SIG-M5 (cell line): ENCODE data around the gene YPEL2.

Experiments used
- DNase-seq: peaks from one replicate; lab custom pipeline; 2025; lab: John Stamatoyannopoulos, UW

Gene YPEL2

DNA sequence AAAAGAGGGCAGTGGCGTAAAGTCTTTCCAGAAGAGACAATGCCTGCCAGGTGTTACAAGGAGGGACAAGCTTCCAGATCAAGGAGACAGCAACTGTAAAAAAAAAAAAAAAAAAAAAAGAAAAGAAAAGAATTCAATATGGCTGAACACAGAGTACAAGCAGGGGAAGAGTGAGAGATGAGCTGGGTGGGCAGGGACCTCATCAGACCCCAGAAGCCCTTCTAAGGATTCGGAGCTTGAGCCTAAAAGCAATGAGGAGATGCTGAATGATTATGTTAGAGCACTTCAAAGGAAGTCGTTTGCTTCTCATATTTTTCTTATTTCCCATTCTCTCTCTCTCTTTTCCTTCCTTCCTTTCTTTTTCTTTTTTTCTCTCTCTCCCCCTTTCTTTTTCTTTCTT, 103.0 kb downstream of the YPEL2 start:
- no peak for DNase-seq

- no peak for DNase-seq
Observed at GRCh38 chr17:59435238-59435637, 103.8 kb downstream of the YPEL2 start.

DNA sequence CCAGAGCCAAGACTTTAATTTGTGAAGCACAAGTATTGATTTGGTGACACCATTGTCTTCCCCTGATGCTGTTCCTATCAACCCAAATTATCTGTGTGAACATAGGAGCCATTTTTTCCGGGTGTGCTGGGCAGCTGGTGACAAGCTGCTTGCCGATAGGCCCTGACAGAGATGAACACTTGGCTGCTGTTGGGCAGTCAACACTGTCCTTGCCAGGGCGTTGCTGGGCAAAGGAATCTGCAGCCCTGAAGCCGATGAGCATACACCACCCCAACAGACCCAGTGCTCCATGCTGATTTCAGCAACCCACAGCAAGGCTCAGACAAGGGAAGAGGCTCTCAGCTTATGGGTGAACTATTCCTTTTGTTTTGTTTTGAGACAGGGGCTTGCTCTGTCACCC, 105.4 kb downstream of the YPEL2 start:
- DNase-seq: no peak

GRCh38 chr17:59437791-59438281, 106.4 kb downstream of the YPEL2 start:
- peak; percentile 46 for DNase-seq

GRCh38 chr17:59439262-59439661, 107.8 kb downstream of the YPEL2 start:
- DNase-seq: no peak

DNA sequence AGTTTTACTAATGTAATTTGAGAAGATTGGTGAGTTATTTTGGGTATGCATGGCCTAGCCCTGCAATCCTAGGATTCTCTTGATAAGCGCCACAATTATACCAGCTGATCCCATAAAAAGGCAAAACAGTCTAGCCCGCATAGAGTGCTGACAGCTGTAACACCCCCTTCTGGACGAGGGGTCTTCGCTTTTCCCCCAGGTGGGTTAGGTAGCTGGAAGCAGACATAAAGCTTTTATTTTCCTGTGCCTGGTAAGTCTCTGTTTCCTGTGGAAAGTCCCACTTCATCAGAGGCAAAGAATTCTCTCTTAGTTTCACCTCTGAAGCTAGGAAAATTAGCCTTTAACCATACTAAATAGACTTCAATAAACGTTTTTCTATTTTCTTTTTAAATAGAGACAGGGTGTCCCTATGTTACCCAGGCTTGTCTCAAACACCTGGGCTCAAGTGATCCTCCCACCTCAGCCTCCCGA, 108.3 kb downstream of the YPEL2 start:
- no peak for DNase-seq

DNA sequence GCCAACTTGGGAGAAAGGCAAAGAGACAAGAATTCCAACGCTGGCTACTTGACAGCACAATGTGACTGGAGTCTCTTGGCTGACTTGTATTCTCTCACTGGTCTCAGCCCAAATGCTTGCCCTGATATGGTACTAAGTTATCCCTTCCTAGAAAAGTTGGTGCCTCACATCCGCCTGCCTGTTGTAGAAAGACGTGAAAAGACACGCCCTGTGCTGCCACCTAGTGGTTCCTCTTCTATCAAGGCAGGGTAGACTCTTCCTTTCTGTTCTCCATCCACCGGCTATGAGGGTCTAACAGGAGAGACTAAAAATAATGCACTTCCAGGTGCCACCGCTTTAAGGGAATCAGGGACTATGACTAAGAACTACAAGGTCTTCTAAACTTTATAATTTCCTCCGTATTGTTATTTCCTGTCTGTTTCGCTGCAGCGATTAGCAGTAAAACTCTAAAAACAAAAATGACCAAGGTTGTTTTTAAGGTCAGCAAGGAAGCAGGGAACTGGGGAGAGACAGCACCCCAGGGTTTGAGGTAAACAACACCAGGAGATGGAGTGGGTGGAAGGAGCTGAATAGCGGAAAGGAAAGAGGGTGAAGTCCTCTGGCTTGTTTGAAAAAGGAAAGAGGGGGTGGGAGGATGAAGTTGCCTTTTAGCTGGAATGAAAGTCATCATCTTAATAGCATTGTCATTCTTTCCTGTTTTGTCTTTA, 109.5 kb downstream of the YPEL2 start:
- DNase-seq: peak; percentile 29

DNA sequence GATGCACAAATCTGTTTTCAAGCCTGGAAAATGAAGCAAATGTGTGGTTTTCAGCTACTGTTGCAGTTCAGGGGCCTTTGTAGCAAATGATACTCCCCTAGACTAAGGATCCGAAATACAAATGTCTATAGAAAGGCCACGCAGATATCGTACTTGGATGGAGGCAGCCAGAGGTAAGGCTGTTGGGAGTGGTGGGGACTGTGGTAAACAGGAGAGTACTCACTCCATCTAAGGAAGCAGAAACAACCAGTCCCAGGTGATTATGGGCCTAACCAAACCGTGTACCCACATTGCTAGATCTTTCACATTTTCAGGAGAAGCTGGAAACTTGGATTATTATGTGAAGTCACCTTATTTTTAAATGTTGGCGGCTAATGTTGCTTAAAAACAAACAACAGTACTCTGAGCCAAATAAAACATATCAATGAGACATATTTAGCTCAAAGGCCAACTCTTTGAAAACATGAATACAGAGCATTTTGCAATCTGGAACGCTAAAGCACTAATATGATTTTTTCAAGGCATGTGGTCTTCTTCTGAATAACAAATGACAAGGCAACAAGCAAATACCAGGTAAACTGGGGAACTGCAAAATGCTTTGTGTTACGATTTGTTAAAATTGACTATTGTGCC, 110.1 kb downstream of the YPEL2 start:
- no peak for DNase-seq

GRCh38 chr17:59443106-59443505, 111.7 kb downstream of the YPEL2 start:
- no peak for DNase-seq
